NCI-H524 treated with DMSO at 0.1 percent for 48 hours (cell line): Measurements from ENCODE around the gene TMEM240.

ENCODE experiments used
- DNase-seq: peaks from one replicate; lab custom pipeline; 2025; lab: John Stamatoyannopoulos, UW

Gene TMEM240

DNA sequence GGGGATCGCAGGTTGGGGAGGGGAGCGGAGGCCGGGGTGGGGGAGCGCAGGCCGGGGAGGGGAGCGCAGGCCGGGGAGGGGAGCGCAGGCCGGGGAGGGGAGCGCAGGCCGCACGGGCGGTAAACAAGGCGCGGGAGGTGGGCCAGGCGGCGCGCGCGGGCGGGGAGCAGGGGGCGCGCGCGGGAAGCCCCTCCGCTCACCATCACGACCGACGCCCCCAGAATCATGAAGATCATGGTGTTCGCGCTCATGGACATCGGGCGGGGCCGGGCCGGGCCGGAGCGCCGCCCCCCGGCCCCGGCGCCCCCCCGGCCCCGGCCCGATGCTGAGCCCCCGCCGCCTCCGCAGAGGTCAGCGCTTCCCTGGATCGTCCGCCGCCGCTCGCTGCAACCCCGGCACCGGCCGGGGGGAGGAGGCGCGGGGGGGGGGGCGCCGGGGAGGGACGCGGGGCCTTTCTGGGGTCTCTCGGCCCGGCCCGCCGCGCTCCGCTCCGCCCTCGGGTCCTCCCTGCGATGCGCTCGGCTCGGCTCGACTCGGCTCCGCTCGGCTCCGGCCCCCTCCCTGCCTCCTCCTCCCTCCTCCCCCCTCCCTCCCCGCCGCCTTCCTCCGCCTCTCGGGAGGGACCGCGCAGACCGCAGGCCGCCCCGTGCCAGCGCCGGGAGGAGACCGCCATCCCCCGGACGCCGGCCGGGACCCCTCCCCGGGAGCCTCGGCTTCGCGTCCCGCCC is at the start of gene TMEM240:
Gene TMEM240, minus strand, starts transcription at position 535 of the 728 bp plus-strand sequence. Its CDS starts 278 bp downstream, at position 257.
- DNase-seq = no peak

DNA sequence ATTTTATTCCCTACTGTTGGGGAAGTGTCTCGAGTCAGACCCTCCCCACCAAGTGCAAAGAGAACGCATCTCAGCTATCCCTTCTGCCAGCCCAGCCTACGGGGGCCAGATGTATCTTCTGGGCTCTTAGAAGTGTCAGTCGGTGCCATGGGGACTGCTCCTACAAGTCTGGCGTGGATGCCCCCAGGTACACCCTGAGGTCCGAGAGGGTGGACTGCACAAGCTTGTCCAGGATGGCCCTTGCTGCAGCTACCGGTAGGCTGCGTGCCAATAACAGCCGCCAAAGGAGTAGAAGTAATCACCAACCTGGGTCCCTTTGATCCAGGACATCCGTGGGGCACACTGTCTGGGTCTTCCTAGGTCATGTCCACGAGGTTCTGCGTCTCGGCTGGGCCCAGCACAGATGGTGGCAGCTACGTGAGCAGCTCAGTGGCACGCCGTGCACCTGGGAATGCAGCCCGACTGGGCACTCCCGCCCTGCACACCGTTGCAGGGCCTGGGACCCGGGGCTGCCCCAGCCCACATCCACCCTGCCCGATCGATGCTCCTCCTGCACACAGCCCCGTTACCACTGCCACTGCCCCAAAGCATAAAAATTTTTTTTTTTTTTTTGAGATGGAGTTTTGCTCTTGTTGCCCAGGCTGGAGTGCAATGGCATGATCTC is 43.1 kb upstream of the TMEM240 start:
- DNase-seq = no peak

DNA sequence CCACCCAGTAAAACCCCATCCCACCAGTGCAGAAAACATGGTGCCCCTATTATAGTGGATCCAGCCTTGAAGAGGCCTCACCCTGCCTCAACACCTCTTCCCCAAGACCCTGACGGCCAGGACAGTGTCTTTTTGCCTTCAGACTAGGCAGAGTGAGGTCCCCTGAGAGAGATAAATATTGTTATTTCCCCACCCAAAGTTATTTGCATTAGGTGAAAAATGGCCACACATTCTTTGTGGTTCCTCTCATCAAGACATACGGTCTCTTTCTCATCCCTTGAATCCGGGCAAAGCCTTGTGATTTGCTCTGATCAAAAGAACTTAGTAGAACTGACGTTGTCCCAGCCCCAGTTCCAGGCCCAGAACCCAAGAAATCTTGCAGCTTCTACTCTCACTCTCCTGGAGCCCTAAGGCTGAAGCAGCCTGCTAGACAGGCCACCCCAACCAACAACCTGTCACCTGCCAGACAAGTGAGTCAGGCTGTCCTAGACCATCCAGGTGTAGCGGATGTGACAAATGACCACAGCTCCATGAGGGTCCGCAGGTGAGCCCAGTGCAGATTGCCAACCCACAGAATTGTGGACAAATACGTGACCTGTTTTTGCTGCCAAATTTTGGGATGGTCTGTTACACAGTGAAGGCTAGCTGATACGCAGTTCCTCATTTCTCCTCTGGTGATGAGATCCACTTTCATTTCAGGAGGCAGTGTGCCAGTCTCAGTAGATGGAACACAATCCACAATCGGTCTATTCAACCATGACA is 42.3 kb upstream of the TMEM240 start:
- no peak for DNase-seq

DNA sequence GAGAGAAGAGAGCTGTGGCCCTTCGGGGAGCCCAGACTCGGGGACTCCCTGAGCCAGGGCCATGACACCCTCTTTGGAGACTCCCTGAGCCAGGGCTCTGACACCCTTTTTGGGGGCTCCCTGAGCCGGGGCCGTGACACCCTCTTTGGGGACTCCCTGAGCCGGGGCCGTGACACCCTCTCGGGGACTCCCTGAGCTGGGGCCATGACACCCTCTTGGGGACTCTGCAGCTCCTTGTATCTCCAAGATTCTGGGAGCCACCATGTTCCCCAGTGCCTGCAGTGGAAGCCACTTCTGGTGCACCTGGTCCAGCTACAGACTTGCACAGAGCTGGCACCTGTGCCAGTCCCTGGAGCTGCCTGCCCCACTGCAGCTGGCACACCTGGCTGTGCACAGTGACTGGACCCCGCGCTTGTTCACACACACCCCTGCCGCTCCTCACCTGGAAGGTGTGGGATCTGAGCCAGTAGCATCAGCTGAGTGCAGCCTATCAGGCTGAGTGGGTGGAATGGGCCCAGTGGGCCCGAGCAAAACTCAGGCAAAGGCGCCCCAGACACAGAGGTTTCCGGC is 38.0 kb upstream of the TMEM240 start:
- DNase-seq = no peak

DNA sequence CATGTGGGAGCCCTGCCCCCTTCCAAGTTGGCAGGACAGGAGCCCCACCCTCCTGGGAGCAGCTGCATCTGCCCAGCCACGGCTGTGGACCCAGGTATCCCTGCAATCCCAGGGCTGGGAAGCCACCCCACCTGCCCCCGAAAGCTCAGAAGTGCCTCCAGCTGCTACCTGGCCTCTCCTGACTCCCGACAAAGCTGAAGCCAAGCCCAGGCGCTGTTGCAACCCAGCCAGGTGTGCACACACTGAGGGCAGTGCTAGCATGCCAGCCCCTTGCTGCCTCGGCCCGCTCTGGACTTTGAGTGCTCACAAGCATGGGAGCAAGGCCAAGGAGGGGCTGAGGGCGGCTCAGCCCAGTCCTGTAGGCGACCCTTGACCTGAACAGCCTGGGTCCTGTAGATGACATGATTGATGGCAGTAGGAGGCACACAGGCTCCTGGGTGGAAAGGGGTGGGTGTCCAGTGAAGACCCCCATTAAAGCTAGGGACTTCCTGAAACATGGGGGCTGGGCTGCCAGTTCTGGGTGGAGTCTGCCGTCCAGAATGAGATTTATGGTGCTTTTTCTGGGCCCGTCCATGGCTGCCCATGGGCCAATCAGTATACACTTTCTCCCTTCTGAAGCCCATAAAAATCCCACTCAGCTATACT is 37.1 kb upstream of the TMEM240 start:
- DNase-seq = no peak

DNA sequence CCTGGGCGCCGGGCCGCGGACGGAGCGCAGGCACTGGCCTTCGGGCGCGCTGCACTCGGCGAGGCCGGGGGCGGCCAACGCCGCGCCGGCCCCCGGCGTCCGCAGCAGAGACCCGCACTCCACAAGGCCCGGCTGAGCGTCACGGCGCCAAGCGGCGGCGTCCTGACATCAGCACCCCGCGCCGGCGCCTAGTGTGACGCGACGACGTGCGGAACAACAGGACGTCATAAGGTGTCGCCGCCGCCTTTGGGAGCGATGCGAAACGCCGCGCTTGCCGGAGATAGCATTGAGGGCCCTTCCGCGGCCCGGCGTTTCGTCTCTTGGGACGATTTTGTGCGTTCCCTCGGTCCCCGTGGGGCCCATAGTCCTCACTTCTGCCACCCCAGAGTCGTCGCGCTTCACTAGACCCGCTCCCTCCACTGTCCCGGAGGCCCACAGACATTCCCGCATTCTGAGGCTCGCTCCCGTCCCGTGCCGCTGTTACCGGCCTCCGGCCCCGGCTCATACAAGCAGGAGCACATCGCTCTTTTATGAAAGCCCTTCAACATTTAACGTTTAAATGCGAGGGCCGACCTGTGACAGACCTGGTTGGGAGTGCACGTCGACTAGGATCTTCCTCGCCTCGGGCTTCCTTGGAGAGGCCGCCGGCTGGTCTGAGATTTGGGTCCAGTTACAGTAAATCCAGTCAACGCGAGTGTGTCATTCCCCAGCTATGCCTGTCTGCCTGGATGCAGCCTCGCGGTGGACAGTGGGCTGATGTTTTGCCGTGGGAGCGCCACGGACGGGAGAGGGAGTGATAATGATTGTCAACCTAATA is 34.5 kb upstream of the TMEM240 start, which contains the start of gene SSU72:
Gene SSU72, minus strand, starts transcription at position 143 of the 817 bp plus-strand sequence. CDS start 306 bp downstream, outside the sequence.
- DNase-seq = peak; percentile 24

DNA sequence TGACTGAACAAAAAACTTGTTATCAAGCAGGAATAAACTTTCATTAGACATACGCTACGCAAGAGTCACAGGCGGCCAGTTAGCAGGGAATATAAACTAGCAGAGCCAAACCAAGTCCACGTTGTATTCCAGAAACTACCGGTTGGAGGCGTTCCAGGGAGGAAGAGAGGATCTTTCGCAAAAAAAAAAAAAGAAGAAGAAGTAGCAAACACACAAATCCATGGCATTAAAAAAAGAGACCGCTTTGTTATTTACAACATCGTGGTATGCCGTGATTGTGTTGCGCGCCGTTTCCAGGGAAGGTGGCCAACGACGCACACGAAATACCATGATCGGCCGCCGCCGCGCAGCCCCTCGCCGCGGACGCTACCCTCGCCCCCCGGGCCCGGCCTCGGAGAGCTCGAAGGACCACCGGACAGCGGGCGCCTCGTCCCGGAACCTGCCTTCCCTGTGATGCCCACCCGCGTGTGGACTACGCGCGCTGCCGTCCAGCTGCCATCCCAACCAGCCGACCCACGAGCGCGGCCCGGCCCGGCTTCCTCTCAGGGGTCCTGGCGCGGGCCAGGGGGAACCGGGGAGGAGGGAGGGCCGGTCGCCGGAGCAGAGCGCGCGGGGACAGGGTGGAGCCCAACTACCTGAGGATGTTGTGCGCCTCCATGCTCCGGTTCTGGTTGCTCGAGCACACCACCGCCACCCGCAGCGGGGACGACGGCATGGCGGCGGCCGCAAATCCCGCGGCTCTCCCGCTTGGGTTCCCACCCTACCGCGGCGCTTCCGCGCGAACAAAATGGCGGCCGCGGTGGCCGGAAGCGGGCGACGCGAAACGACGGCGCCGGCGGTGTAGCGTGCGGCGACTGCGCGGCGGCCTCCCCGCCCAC is 33.7 kb upstream of the TMEM240 start:
- no peak for DNase-seq

DNA sequence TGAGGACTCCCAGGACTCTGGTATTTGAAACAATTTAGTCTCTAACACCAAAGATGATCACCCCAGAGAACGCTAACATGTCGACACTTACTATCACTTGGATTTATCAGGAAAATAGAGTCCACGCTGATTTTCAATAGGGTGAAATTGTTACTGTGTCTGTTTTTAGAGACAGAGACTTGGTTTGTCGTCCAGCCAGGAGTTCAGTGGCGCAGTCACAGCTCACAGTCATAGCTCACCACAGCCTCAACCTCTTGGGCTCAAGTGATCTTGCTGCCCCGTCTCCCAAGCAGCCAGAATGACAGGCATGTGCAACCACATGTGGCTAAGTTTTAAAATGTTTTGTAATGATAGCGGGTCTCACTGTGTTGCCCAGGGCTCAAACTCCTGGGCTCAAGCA is 28.9 kb upstream of the TMEM240 start:
- no peak for DNase-seq

DNA sequence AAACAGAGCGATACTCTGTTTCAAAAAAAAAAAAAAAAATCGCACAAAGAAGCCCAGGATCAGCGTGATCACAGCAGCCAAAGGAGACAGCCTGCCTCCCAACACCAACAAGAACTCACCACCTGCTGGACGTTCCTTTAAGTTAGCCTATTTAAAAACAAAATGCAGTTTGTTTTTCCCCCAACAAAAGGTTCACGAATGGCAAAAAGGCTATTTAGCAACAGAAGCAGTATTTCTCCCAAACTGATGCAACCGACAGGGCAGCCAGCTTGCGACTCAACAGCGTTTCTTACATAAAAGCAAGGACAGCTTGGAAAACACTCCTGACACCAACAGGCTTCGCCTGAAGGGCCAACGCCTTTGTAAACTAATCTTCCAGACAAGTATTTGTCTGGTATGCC is 27.5 kb upstream of the TMEM240 start:
- no peak for DNase-seq

DNA sequence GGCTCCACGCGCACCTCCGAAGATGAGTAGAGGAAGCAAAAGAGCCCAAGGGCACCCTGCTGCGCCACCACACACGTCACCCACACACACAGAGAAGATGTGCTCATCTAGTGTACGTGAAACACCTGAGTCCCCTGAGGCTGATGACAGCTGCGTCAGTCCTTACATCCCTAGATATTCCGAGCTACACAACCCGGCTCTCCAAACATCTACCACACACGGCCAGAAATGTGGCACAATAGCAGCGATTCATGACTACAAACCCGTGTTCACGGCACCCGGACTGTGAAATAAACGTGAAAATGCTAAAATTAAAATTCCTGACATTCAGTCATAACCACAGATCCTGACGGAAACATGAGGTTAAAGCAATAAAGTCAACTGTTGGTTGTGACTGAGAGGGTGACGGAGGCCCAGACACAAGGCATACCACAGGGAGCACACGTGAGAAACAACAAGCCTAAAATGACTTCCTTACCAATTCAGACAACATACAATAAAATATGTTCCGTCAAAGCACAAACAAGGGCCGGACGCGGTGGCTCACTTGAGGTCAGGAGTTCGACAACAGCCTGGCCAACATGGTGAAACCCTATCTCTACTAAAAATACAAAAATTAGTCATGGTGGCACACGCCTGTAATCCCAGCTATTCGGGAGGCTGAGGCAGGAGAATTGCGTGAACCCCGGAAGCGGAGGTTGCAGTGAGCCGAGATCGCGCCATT is 26.9 kb upstream of the TMEM240 start:
- no peak for DNase-seq

DNA sequence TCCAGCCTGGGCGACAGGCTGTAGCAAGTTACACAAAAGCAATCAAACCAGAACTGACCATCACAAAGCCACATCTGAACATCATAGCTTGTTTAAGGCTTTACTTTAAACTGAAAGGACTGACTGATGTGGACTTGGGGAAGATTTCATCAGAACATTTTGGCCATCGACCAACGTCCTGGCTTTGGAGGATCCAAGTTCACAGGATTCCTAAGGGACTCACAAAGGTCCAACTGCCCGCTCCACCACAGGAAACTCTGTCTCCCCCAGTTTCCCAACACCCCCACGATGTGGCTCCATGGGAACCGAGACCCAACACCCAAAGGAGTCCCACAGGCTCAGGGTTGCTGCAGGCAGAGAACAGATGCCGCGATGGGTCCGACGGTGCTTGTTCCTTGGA is 24.9 kb upstream of the TMEM240 start:
- DNase-seq = no peak

DNA sequence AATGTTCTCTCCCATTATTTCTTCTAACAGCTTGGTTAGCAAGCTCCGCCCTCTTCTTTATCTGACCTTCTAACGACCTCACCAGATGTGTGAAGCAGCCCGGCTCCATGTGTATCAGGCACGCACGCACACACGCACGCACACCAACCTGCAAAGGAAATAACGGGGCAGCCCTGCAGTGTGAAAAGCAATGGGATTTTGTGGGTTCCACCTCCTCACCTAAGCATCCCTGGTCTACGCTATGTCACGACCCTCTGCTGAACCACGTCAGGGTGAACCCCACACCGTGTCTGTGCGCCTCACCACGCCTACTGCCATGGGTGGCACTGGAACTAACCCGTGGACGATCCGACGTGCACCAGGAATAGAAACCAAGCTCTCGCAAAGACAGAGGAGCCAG is 23.8 kb upstream of the TMEM240 start:
- no peak for DNase-seq

DNA sequence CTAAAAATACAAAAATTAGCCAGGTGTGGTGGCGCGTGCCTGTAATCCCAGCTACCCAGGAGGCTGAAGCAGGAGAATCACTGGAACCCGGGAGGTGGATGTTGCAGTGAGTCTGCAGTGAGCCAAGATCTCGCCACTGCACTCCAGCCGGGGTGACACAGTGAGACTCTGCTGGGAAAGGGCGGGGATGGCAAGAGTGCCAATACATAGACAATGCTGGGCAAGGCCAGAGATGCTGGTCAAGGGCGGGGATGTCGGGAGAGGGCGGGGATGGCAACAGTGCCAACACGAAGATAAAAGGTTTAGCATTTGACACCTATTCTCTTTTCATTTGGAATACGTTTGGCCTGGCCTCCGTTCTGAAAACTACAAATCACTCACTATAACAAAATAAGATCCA is 23.3 kb upstream of the TMEM240 start:
- DNase-seq = no peak

DNA sequence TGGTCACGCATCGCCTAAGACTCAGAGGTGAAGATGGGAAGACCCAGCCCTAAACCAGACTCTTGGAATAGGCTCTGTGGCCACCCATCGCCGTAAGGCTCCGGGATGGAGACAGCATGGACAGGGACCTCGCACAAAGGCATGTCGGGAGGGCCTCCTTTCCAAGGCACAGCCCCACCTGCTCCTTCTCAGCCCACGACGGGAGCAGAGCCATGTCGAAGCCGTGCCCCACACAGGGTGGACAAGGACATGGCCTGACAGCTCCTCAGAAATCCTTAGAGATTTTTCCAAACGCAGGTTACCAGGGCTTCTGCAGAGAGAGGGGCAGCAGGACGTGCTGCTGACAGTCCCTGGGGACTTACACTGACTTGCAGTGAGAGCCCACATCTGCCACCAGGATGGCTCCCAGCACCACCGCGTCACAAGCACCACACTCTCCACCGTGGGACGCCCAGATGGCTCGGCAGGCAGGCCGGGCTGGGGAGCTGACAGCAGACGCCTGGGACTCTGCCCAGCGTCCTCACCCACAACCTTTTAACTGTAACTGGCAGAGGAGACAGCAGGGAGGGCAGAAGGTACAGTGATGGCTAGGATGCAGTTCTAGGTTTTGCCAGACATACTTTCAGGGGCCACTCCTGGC is 22.3 kb upstream of the TMEM240 start:
- DNase-seq = peak; percentile 71

DNA sequence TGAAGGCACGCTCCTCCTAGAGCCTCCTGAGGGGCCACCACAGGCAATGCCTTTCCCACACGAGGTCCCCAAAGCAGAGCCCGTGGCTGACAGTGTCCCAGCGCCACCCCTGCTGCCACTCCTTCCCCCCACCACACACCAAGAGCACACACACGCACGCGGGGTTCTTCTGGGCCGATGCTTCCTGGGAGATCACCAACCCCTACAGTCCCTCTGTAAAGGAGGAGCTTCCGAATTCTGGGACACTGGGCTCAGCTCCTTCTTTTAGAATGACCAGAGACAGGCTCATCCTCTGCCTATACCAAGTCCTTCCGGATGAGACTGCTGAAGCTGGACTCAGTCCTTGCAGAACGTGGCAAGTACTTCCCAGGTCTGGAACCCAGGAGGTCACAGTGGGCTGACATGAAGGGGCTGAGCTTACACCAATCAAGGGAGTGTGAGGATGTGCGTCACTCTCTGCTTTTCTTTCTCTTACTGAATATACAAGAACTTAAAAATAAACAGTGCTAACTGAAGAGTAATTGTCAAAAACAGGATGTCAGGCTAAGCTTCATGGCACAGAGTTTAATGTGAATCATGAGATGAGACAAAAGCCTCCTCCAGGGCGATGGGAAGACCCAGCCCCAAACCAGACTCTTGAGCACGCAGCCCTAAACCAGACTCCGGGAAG is 21.5 kb upstream of the TMEM240 start:
- DNase-seq = no peak

DNA sequence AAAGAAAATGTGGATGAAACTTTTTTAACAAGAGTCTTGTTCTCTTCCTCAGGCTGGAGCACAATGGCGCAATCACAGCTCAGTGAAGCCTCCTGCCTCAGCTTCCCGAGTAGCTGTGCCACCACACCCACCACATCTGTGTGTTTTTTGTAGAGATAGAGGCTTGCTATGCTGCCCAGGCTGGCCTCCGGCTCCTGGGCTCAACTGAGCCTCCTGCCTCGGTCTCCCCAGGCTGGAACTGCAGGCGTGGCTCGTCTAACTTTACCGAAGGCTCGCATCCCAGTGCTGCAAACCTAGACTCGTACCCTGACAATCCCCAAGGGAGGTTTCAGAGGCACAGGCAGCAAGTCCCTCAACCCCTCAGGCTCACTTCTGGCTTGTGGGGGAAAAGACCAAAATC is 19.8 kb upstream of the TMEM240 start:
- DNase-seq = no peak

DNA sequence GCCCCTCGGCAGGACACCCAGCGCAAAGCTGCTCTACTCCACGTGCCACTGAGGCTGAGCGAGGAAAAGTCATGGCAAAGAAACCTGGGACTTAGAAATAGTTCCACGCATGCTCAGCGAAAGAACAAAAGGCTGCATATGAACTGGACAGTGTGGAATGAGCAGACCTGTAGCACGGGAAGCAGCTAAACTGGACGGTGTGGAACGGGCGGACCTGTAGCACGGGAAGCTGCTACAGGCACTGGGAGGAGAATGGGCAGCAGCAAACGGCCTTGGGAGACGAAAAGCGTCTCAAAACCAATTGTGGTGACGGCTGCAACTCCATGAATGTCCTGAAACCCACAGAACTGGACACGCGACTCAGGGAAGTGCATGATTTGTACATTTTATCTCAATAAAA is 18.6 kb upstream of the TMEM240 start:
- no peak for DNase-seq

DNA sequence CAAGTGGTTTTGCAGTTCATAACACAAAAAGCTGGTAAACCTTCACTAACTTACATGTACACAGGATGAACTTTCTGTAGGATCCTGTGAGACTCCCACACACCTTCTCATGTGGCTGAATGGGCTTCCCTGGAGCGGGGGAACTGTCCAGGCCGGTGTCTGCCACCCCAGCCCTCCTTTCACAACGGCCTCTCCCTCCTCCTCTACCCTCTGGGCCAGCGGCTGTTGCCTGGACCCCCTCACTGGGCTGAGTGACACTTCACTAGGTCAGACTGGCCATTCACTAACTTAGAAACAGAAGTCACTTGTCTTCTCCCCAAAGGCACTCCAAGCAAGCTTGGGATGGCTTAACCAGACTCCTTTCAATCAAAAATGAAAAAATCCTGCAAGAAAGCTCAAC is 18.2 kb upstream of the TMEM240 start:
- no peak for DNase-seq
